Measurements from ENCODE around the gene SPOCK1. TPM values are rescaled to one million over a fixed set of nuclear protein-coding genes. Genes with fewer than 3 reads are reported as not detected.
A peak's percentile ranks its signal among the peaks of the same experiment; 100 is the strongest.

Gene SPOCK1
- total RNA-seq, 1 donor from 2014 or later: 8.4 TPM

- intact Hi-C loops (cut with DNase I): no loop called here
- TF ChIP-seq CTCF (IDR thresholded peaks at IDR 0.05): no peak
- H3K36me3 ChIP-seq: no peaks in the 10 kb centered on the region
Observed at GRCh38 chr5:137036640-137037039, 462.5 kb downstream of the SPOCK1 start.

GRCh38 chr5:137035480-137035878 is 463.6 kb downstream of the SPOCK1 start:
- Histone ChIP-seq H3K27ac (no peak overlapping the region), H3K36me3 (no peaks in the 10 kb centered on the region), H3K4me1 (no peaks in the 10 kb centered on the region), H3K27me3 (ENCODE audit: low read depth) (no peaks in the 10 kb centered on the region), H3K4me3 (no peak overlapping the region), H3K9me3 (no peaks in the 10 kb centered on the region)
- DNase-seq (no peak), ATAC-seq (no peak)
- intact Hi-C loops (cut with DNase I): no loop called here
- TF ChIP-seq CTCF (IDR thresholded peaks at IDR 0.05): no peak

More at GRCh38 chr5:137036640-137037039, 462.5 kb downstream of the SPOCK1 start:
- Histone ChIP-seq H3K27ac (no peak overlapping the region), H3K9me3 (no peaks in the 10 kb centered on the region), H3K27me3 (ENCODE audit: low read depth) (no peaks in the 10 kb centered on the region), H3K4me1 (no peaks in the 10 kb centered on the region), H3K4me3 (no peak overlapping the region)
- ATAC-seq (no peak), DNase-seq (no peak)

- DNase-seq (no peak), ATAC-seq (no peak)
- Histone ChIP-seq H3K9me3 (no peaks in the 10 kb centered on the region), H3K36me3 (no peaks in the 10 kb centered on the region), H3K4me3 (no peak overlapping the region), H3K27me3 (ENCODE audit: low read depth) (no peaks in the 10 kb centered on the region), H3K27ac (no peak overlapping the region), H3K4me1 (no peaks in the 10 kb centered on the region)
- intact Hi-C loops (cut with DNase I): no loop called here
- TF ChIP-seq CTCF (IDR thresholded peaks at IDR 0.05): no peak
Observed at GRCh38 chr5:137034764-137035479, 464.2 kb downstream of the SPOCK1 start.

GRCh38 chr5:137034213-137034612 is 464.9 kb downstream of the SPOCK1 start:
- DNase-seq (no peak), ATAC-seq (peak in 1 of 2 donors; percentile 8)
- no peaks in the 10 kb centered on the region for H3K27me3 ChIP-seq (ENCODE audit: low read depth)
- no peak for TF ChIP-seq CTCF (IDR thresholded peaks at IDR 0.05)
- no peaks in the 10 kb centered on the region for H3K9me3 ChIP-seq
- H3K27ac ChIP-seq: no peak overlapping the region
- no peak overlapping the region for H3K4me3 ChIP-seq
- H3K4me1 ChIP-seq: no peaks in the 10 kb centered on the region
- intact Hi-C loops (cut with DNase I): no loop called here
- no peaks in the 10 kb centered on the region for H3K36me3 ChIP-seq

GRCh38 chr5:137032929-137033328 is 466.2 kb downstream of the SPOCK1 start:
- H3K9me3 ChIP-seq: no peaks in the 10 kb centered on the region
- H3K36me3 ChIP-seq: no peaks in the 10 kb centered on the region
- no peaks in the 10 kb centered on the region for H3K4me1 ChIP-seq
- H3K27ac ChIP-seq: no peak overlapping the region
- DNase-seq (no peak), ATAC-seq (no peak)
- intact Hi-C loops (cut with DNase I): no loop called here
- TF ChIP-seq CTCF (IDR thresholded peaks at IDR 0.05): no peak
- H3K4me3 ChIP-seq: no peak overlapping the region
- no peaks in the 10 kb centered on the region for H3K27me3 ChIP-seq (ENCODE audit: low read depth)

Data from lower lobe of right lung (tissue), 2 donors.